Measurements from ENCODE around the gene REEP6.
A peak's percentile ranks its signal among the peaks of the same experiment; 100 is the strongest.
"Not testable (repeated sequence)": the region's sequence is repeated elsewhere in the genome, so short reads cannot be mapped to it uniquely, and the experiment has no call there.

REEP6 gene

GRCh38 chr19:1509602-1510441, 18.8 kb downstream of the REEP6 start:
- no peak for DNase-seq

DNA sequence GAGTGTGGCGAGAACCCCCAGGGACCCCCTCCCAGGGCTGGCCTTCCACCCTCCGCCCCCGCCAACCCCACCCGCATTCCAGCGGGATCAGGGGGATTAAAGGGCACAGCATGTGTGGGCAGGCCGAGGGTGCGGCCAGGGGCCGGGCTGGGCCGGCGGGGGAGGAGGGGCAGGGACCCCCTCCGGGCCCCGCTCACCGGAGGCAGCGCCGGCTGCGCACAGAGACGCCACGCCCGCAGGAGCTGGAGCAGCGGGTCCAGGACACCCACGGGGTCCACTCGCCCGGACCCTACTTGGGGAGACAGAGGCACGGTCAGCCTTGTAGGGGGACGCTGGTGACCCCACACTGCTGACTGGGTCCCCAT, 19.4 kb downstream of the REEP6 start:
- no peak for DNase-seq

DNA sequence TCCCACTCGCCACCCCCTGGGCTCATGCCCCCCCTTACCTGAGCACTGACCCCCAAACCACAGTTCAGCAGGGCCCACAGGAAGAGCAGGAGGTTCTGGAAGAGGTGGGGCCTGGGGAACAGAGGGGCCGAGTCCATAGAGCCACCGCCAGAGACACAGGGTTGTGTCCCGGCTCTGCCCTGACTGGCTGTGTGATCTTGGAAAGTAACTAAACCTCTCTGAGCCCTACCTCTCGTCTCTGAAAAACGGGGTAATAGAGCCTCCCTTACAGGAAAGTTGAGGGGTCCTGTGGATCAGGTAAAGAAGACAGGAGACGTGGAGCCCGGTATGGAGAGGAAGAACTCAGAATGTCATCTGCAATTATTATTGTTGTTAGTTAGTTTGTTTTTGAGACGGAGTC, 19.8 kb downstream of the REEP6 start:
- DNase-seq: no peak

DNA sequence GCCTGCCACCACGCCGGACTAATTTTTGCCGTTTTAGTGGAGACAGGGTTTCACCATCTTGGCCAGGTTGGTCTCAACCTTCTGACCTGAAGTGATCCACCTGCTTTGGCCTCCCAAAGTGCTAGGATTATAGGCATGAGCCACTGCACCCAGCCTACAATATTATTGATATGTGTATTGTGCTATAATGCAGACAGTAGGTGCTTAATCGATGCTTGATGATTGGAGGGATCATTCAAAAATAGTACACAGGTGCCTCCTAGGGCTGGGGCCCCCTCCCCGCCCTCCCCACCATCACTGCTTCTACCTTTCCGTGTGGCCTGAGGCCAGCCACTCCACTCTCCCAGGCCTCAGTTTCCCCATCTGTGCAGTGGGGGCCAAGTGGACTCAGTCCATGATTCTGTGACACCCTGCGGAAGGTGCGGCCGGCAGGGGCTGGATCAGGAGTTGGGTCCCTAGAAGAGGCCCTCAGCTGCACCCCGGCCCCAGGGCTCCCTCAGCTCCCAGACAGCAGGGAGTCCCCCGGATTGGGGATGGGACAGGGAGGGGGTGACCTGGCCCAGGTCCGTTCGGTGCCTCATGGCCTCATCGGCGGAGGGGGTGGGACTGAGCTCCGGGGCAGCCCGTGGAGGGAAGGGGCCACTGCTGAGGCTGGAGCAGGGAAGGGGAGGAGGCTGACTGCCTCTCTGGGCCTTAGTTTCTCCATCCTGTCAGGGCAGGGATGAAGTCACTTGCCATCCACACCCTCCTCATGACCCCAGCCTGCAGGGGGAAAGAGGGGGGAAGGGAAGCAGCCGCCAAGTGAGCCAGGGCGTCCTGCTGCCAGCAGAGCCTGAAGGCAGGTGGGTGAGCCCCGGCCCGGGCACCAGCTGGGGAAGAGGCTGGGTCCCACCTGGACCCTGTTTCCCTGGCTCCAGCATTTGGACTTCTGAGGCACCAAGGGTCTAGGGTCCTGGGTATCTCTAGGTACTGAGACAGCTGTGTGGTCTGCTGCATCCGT, 20.6 kb downstream of the REEP6 start:
- no peak for DNase-seq

- peak; percentile 87 for DNase-seq
These were observed 21.9 kb downstream of the REEP6 start, which contains the start of gene ADAMTSL5 for GRCh38 chr19:1512671-1513498. Gene ADAMTSL5, minus strand, starts transcription at chr19:1513019. Its CDS starts 2,076 bp downstream, at chr19:1510943.

DNA sequence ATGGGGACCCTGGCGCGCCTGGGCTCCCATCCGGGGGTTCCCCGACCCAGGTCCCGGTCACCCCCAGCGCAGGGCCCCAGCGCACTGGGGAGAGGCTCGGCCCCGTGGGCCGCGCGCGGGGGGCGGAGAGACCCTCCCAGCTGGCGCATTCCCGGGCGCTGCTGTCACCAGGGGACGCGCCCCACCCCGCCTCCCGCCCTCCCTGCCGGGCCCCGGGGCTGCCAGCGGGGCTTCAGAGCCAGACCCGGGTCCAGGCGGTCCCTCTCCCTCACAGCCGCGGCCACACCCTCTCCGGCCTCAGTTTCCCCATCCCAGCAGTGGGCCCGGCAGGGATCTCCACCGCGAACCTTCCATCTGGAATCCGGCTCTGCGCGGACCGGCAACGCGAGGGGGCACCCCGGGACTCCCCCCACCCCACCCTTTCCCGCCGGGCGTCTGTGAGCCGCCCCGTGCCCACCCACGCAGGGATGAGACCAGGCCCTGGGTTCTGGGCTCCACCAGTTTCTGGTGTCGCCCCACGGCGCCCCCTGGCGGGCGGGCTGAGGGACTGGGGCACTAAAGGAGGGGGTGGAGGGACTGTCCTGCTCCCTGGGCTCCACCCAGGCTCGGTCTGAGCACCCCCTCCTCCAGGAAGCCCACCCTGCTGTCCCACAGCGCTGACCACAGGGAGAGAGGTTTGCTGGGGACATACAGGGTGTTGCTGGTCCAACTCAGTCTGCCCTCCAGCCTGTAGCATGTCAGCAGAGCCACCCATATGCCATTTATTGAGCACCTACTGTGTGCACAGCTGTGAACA, 22.7 kb downstream of the REEP6 start:
- peak; percentile 91 for DNase-seq

GRCh38 chr19:1514295-1514661, 23.3 kb downstream of the REEP6 start:
- DNase-seq: no peak

DNA sequence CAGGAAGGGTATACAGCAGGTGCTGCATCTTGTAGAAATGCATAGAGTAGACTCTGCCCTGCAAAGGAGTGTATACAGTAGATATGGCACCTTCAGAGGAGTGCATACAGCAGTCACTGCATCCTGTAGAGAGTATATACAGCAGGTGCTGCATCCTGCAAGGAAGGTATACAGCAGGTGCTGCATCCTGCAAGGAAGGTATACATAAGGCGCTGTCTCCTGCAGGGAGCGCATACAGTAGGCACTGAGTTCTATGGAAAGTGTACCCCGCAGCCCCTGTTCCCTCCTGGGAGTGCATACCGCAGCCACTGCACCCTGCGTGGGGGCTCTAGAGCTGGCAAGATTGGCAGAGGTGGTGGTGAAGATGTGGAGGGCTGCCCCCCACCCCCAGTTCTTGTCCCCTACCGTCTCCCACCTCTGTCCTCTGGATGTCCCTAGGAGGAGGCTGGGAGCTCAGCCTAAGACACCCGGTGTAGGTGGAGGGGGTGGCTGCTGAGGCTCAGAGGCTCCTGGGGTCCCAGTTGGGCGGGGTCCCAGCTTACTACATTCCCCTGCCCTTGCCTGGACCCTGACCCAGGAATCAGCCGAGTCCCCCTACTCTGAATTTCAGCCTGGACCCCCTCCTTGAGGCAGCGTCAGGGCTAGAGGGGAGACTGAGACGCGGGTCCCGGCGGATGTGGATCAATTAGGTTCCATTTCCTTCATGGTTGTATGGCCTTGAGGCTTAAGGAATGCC, 24.2 kb downstream of the REEP6 start:
- no peak for DNase-seq

GRCh38 chr19:1516395-1516753, 25.4 kb downstream of the REEP6 start:
- no peak for DNase-seq

GRCh38 chr19:1518471-1518870, 27.5 kb downstream of the REEP6 start:
- no peak for DNase-seq

GRCh38 chr19:1519802-1520201, 28.8 kb downstream of the REEP6 start:
- DNase-seq: not testable (repeated sequence)

DNA sequence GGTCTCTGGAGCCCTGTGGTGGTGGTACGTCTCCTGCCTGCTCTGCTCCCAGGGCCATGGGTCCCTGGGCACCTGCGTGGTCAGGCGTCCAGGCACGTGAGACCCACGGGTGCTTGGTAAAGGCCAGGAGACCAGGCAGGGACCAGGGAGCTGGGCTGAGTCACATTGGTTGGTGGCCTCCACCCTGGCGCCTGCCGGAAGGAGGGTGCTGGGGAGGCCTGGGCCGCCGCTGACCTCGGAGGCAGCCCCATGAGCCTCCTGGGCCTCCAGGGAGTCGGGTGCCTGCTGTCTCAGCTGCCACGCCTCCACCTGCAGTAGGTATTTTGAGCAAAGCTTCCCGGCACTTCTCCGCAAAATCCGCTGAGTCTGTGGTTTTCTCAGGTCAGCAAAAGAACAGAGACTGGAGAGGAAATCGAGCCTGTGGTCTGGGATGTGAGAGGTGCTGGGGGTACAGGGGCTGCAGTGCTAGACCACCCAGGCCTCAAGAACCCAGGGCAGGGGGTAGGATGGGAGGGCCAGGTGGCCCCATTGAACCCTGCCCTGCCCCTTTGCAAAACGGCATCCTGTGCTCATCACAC, 29.3 kb downstream of the REEP6 start:
- DNase-seq: no peak

DNA sequence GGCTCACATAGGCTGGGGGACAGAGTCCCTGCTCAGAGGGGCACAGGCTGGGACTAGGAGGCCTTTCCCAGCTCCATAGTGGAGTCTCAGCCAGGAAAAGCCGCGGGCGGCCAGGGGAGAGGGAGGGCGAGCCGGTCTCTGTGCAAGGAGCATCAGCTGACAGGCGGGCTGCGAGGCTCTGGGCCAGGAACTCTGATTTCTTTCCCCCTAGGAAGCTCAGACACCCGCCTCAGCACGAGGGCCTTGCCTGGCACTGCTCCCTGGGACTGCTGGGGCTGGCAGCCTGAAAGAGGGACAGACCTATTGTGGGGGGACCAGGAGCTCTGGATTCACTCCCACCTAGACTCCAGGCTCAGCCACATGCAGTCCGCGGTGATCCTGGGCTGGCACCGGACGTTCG, 30.7 kb downstream of the REEP6 start:
- DNase-seq: no peak

DNA sequence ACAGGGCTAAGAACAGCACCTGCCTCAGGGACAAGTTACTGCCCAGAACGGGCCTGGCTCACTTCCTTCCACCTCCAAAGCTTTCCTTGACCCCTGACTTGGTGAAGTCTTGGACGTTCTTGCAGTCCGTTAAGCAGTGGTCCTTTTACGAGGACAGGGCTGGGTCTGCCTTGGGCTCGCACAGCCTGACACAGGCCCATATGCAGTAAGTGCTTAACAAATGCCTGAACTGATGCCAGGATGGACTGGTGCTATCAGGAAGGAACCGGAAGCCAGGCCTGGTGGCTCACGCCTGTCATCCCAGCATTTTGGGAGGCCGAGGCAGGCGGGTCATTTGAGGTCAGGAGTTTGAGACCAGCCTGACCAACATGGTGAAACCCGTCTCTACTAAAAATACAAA, 31.1 kb downstream of the REEP6 start:
- no peak for DNase-seq

DNA sequence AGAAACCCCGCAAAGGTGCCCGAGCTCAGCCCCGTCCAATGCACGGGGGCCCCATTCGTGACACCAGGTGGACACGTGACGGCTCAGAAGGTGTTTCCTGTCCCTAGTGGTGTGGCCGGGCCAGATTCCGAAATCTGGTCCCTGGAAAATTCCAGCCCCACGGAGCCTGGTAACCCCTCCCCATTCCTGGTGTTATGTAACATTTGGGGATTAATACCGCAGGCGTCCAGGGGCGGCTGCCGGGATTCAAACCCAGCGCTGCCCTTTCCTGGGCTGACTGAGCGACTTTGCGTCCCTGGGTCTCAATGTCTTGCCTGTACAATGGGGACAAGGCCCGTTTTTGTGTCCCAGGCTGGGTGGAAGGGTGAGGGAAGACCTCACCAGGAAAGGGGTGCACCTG, 31.9 kb downstream of the REEP6 start:
- DNase-seq: no peak

- DNase-seq: no peak
These were observed 32.7 kb downstream of the REEP6 start, which contains the start of gene PLK5 for GRCh38 chr19:1523412-1524286. Gene PLK5, plus strand, starts transcription at chr19:1524077. Its CDS starts 2,920 bp downstream, at chr19:1526997.

GRCh38 chr19:1524287-1524971, 33.4 kb downstream of the REEP6 start:
- DNase-seq: no peak

DNA sequence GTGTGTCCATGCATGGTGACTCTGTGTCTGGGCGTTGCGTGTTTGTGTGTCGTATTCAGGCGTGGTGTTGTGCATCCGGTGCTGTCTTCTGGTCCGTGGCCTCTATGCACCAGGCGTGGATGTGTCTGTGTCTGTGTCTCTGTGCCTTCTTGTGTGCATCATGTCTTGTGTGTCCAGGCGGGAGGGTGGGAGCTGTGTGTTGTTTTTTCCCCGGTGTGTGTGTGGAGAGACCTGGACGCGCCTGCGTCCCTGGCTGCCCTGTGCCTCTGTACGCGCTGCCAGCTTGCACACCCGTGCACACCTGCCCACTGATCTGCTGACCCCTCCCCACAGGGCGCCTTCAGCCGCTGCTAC, 34.0 kb downstream of the REEP6 start:
- no peak for DNase-seq

GRCh38 chr19:1525343-1525742, 34.4 kb downstream of the REEP6 start:
- DNase-seq: no peak

Data from activated CD8-positive, alpha-beta memory T cell treated with anti-CD3 and anti-CD28 coated beads, Interleukin-2, amount 50 U/mL, for 48 hours (primary cell).